Caco-2 (cell line): ENCODE measurements around the gene SRI. TPM values are rescaled to one million over a fixed set of nuclear protein-coding genes. Genes with fewer than 3 reads are reported as not detected.

Source experiments
- BruUV-seq: library from RNA; stranded (reverse); fragments of 400-500 nt; replicated peaks from 2 replicates; lab custom pipeline; 2021; lab: Mats Ljungman, UMichigan
- CTCF ChIA-PET: fragments of 300-600 bp; sonication (Branson Sonifier 250); formaldehyde crosslinking; loops from one replicate; lab custom pipeline; 2022; ENCODE audit warnings: antibody characterized with exemption; lab: Charles Lee
- POLR2A ChIA-PET: fragments of 300-600 bp; sonication (Branson Sonifier 250); formaldehyde crosslinking; loops from one replicate; lab custom pipeline; 2022; ENCODE audit warnings: antibody characterized with exemption; lab: Charles Lee
- DNase-seq, 2 experiments: peaks; one replicate each; pipeline versions ENCODE4 v3.0.0 to v3.0.0-alpha.2; 2020 to 2022
- H3K27me3 ChIP-seq: replicated peaks from 2 replicates; pipeline ENCODE4 v1.6.0; 2011; ENCODE audit warnings: low read length; ENCODE audit not compliant: control insufficient read depth, insufficient read depth
- H3K36me3 ChIP-seq: 2 replicates; pipeline ENCODE4 v1.5.1; 2011; ENCODE audit warnings: low read length; ENCODE audit not compliant: control insufficient read depth, insufficient read depth
- H3K4me1 ChIP-seq: fragments of 250-450 bp; sonication (Bioruptor Pico); 2 replicates; pipeline ENCODE4 v1.5.1; 2020; ENCODE audit warnings: mild to moderate bottlenecking
- H3K4me3 ChIP-seq: 2 replicates; pipeline ENCODE4 v1.5.1; 2011; ENCODE audit warnings: low read depth, mild to moderate bottlenecking, control low read depth, low read length
- H3K9me3 ChIP-seq: fragments of 250-450 bp; sonication (Bioruptor Pico); 2 replicates; pipeline ENCODE4 v1.5.1; 2020; ENCODE audit warnings: mild to moderate bottlenecking, moderate library complexity
- H3K27ac Mint-ChIP-seq: one replicate; pipeline ENCODE4 v1.8.0; 2022; ENCODE audit warnings: mixed read lengths; ENCODE audit not compliant: unreplicated experiment
- H3K27me3 Mint-ChIP-seq: one replicate; pipeline ENCODE4 v1.8.0; 2022; ENCODE audit warnings: mixed read lengths; ENCODE audit not compliant: insufficient read depth, unreplicated experiment
- H3K36me3 Mint-ChIP-seq: one replicate; pipeline ENCODE4 v1.8.0; 2022; ENCODE audit warnings: mild to moderate bottlenecking, mixed read lengths; ENCODE audit not compliant: insufficient read depth, unreplicated experiment
- H3K4me1 Mint-ChIP-seq: one replicate; pipeline ENCODE4 v1.8.0; 2022; ENCODE audit warnings: low read depth, mixed read lengths; ENCODE audit not compliant: unreplicated experiment
- H3K4me3 Mint-ChIP-seq: one replicate; pipeline ENCODE4 v1.8.0; 2022; ENCODE audit warnings: mild to moderate bottlenecking, moderate library complexity, mixed read lengths; ENCODE audit not compliant: unreplicated experiment
- H3K9me3 Mint-ChIP-seq: one replicate; pipeline ENCODE4 v1.8.0; 2022; ENCODE audit warnings: mixed read lengths; ENCODE audit not compliant: unreplicated experiment
- intact Hi-C: fragments of 100-400 bp; cut with micrococcal nuclease; formaldehyde crosslinking; loops from one replicate; pipeline ENCODE4 v1.10.0; 2022; ENCODE audit not compliant: unreplicated experiment
- total RNA-seq: library from RNA; stranded (reverse); gene quantifications from 2 replicates; pipeline ENCODE4 v1.2.3, GENCODE V29; 2022
- TF ChIP-seq, protein P1 (sequence below), 2 experiments: fragments of 200-600 bp in 1 of 2; IDR thresholded peaks; 1 replicate in 1 of 2; 2 replicates in 1 of 2; pipeline versions ENCODE4 v1.5.1 to v1.8.0; 2011 to 2022; ENCODE audit warnings: antibody characterized with exemption in 1 of 2, control low read depth in 1 of 2, inconsistent platforms in 1 of 2, low read depth in 1 of 2, low read length in 1 of 2, mild to moderate bottlenecking in 1 of 2, moderate library complexity in 1 of 2; ENCODE audit not compliant: insufficient read depth in 1 of 2, severe bottlenecking in 1 of 2, unreplicated experiment in 1 of 2

The SRI gene
- total RNA-seq, 1 experiment from 2014 or later = 103 TPM

DNA sequence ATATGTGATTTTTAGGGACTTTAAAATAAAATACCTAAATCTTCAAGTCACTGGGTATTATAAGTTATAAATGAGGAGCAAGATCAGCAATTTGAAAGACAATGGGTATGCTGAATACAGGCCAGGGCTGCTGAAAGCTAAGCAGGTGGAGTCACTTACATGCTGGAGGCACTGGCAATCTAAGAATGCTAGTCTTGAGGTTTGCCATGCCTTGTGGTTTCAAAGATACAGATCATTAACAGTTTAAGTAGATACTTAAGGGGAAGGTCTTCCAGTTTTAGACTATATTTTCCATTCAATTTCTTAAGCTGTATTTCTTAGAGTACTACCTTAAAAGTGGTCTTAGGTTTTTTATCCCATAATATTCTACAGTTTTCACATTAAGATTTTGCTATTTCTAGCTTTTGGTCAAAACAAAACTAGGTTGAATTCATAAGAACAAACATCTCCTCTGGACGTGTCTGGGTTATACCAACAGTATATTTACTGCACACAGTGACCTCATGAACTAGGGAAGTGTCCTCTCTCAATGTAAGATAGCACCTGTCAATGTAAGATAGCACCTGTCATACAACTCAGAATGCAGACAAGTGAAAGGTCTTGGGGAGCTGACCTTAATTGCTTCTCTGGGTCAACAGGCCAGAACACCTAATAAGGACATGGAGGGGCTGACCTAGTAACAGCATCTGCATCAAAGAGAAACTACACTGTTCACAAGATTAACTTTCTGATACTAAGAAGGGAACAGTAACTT, 2.0 kb downstream of the SRI start:
- no TSS peak for BruUV-seq
- Mint-ChIP-seq H3K27me3 (no peaks in the 10 kb centered on the region), H3K4me1 (peaks cover 7% of the 10 kb centered on the region), H3K27ac (no peak overlapping the region), H3K9me3 (no peaks in the 10 kb centered on the region), H3K36me3 (peaks cover 19% of the 10 kb centered on the region), H3K4me3 (no peak overlapping the region)
- no peak for DNase-seq
- H3K27me3 ChIP-seq = no peaks in the 10 kb centered on the region
- intact Hi-C loops = no loop called here
- TF ChIP-seq, protein P1, sequence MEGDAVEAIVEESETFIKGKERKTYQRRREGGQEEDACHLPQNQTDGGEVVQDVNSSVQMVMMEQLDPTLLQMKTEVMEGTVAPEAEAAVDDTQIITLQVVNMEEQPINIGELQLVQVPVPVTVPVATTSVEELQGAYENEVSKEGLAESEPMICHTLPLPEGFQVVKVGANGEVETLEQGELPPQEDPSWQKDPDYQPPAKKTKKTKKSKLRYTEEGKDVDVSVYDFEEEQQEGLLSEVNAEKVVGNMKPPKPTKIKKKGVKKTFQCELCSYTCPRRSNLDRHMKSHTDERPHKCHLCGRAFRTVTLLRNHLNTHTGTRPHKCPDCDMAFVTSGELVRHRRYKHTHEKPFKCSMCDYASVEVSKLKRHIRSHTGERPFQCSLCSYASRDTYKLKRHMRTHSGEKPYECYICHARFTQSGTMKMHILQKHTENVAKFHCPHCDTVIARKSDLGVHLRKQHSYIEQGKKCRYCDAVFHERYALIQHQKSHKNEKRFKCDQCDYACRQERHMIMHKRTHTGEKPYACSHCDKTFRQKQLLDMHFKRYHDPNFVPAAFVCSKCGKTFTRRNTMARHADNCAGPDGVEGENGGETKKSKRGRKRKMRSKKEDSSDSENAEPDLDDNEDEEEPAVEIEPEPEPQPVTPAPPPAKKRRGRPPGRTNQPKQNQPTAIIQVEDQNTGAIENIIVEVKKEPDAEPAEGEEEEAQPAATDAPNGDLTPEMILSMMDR (IDR thresholded peaks at IDR 0.05; ENCODE audit: insufficient read depth in 1 of 2, low read depth in 1 of 2, low read length in 1 of 2, severe bottlenecking in 1 of 2, unreplicated experiment in 1 of 2) = no peak
- peaks cover 4% of the 10 kb centered on the region for H3K36me3 ChIP-seq
- ChIA-PET CTCF (no interaction called here), POLR2A (no interaction called here)
- no peaks in the 10 kb centered on the region for H3K9me3 ChIP-seq
- no peak overlapping the region for H3K4me3 ChIP-seq
- peaks cover 20% of the 10 kb centered on the region; the same call in 1 of the 2 replicates for H3K4me1 ChIP-seq

DNA sequence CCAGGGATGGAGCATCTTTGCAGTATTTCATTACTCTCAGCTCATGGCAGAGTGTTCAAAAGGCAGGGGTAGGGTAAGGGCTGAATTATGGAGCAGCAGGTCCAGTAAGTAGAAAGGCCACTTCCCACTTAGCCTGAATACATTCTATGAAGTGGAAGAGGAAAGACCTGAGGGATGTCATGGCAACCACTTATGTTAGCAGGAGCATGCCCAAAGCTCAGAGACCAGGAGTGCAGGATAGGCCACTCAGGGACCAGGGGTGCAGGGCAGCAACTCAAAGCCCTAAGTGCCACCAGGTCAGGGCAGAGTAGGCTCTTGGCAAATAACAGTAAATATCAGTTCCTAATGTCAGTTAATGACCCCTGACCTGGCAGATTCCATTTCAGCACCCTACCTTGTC, 3.6 kb downstream of the SRI start:
- POLR2A ChIA-PET = no interaction called here
- peaks cover 7% of the 10 kb centered on the region for H3K4me1 Mint-ChIP-seq

DNA sequence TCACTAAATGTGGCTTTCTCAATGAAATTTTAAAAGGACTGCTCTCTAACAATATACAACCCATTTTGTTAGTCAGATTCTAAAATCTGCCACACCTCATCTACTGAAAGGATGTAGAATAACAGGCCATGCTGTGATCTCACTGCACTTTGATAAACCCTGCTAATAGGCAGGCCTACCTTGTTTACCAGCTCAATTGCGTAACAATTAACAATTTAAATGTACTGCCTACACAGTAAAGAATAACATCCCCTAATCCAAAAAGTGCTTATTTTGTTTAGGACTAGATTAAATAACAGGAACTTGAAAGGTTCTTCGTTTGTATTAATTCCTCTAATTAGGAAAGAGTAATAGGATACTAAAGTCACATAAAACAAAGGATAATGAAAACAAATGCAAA, 4.5 kb downstream of the SRI start:
- Mint-ChIP-seq H3K4me3 (no peak overlapping the region), H3K27me3 (no peaks in the 10 kb centered on the region), H3K36me3 (peaks cover 19% of the 10 kb centered on the region), H3K9me3 (no peaks in the 10 kb centered on the region), H3K27ac (no peak overlapping the region), H3K4me1 (peaks cover 7% of the 10 kb centered on the region)
- Histone ChIP-seq H3K36me3 (peaks cover 4% of the 10 kb centered on the region), H3K27me3 (no peaks in the 10 kb centered on the region), H3K4me1 (peaks cover 14% of the 10 kb centered on the region; the same call in 1 of the 2 replicates), H3K9me3 (no peaks in the 10 kb centered on the region), H3K4me3 (no peak overlapping the region)
- CTCF ChIA-PET = no interaction called here
- TF ChIP-seq, protein P1 (IDR thresholded peaks at IDR 0.05; ENCODE audit: insufficient read depth in 1 of 2, low read depth in 1 of 2, low read length in 1 of 2, severe bottlenecking in 1 of 2, unreplicated experiment in 1 of 2) = no peak
- POLR2A ChIA-PET = no interaction called here
- BruUV-seq = no TSS peak
- intact Hi-C loops = no loop called here
- DNase-seq = no peak

More for the DNA sequence above, 3.6 kb downstream of the SRI start:
- H3K36me3 Mint-ChIP-seq = peaks cover 19% of the 10 kb centered on the region
- H3K27ac Mint-ChIP-seq = no peak overlapping the region
- peaks cover 19% of the 10 kb centered on the region; the same call in 1 of the 2 replicates for H3K4me1 ChIP-seq
- no peaks in the 10 kb centered on the region for H3K9me3 Mint-ChIP-seq
- no peak for DNase-seq
- H3K27me3 ChIP-seq = no peaks in the 10 kb centered on the region
- H3K9me3 ChIP-seq = no peaks in the 10 kb centered on the region
- TF ChIP-seq, protein P1 (IDR thresholded peaks at IDR 0.05; ENCODE audit: insufficient read depth in 1 of 2, low read depth in 1 of 2, low read length in 1 of 2, severe bottlenecking in 1 of 2, unreplicated experiment in 1 of 2) = no peak
- CTCF ChIA-PET = no interaction called here
- no TSS peak for BruUV-seq
- H3K4me3 ChIP-seq = no peak overlapping the region
- peaks cover 4% of the 10 kb centered on the region for H3K36me3 ChIP-seq
- H3K27me3 Mint-ChIP-seq = no peaks in the 10 kb centered on the region
- intact Hi-C loops = no loop called here
- H3K4me3 Mint-ChIP-seq = no peak overlapping the region
